HG03432 (cell line): Measurements from ENCODE around the gene MUC5B.

ENCODE experiments used
- ATAC-seq: cut with Tn5 transposase; IDR thresholded peaks from one replicate; pipeline ENCODE4 v1.9.1; 2021; ENCODE audit warnings: mild to moderate bottlenecking, moderate library complexity; ENCODE audit not compliant: unreplicated experiment

MUC5B gene

GRCh38 chr11:1306186-1307162, 83.6 kb downstream of the MUC5B start:
- ATAC-seq = no peak

- no peak for ATAC-seq
These were observed 84.5 kb downstream of the MUC5B start for GRCh38 chr11:1307163-1307870.

GRCh38 chr11:1307998-1308742, 85.3 kb downstream of the MUC5B start:
- no peak for ATAC-seq

- peak; percentile 50 for ATAC-seq
These were observed 86.1 kb downstream of the MUC5B start for GRCh38 chr11:1308743-1309497.

GRCh38 chr11:1309498-1310317, 86.8 kb downstream of the MUC5B start, which contains the start of gene TOLLIP:
Gene TOLLIP (minus strand): TSS chr11:1309632. CDS start chr11:1309498, 134 bp downstream.
- ATAC-seq = peak; percentile 84

- ATAC-seq = no peak
These were observed 87.4 kb downstream of the MUC5B start for GRCh38 chr11:1310318-1310687.

- ATAC-seq = no peak
These were observed 88.1 kb downstream of the MUC5B start for GRCh38 chr11:1310772-1311468.
